Sigmoid colon (tissue), 7 donors: ENCODE measurements around the gene SEC23IP. TPM values are rescaled to one million over a fixed set of nuclear protein-coding genes. Genes with fewer than 3 reads are reported as not detected.
A peak's percentile ranks its signal among the peaks of the same experiment; 100 is the strongest.
"Not testable (repeated sequence)": the region's sequence is repeated elsewhere in the genome, so short reads cannot be mapped to it uniquely, and the experiment has no call there.

Experiments used
- DNase-seq: peaks from one replicate; pipeline ENCODE4 v3.0.0-alpha.2; 2019
- H3K27ac ChIP-seq, 4 donors: fragments of 200-600 bp; sonication (generic); one replicate each; pipeline ENCODE4 v1.5.1; 2016 to 2019; ENCODE audit warnings: mild to moderate bottlenecking in 1 of 4
- H3K27me3 ChIP-seq, 3 donors: fragments of 200-600 bp; sonication (generic); one replicate each; pipeline ENCODE4 v1.5.1; 2019; ENCODE audit warnings: mild to moderate bottlenecking in 1 of 3
- H3K36me3 ChIP-seq, 4 donors: fragments of 200-600 bp; sonication (generic); one replicate each; pipeline ENCODE4 v1.5.1; 2016 to 2019
- H3K4me1 ChIP-seq, 4 donors: fragments of 200-600 bp; sonication (generic); one replicate each; pipeline ENCODE4 v1.5.1; 2017 to 2019
- H3K4me3 ChIP-seq, 4 donors: fragments of 200-600 bp; sonication (generic); one replicate each; pipeline ENCODE4 v1.5.1; 2017 to 2019; ENCODE audit warnings: mild to moderate bottlenecking in 2 of 4, moderate library complexity in 1 of 4
- H3K9me3 ChIP-seq, 4 donors: fragments of 200-600 bp in 3 of 4; sonication (generic) in 3 of 4; one replicate each; pipeline versions ENCODE4 v1.5.1 to v1.6.1; 2013 to 2019
- EP300 ChIP-seq, 4 donors: sonication (generic); formaldehyde crosslinking; IDR thresholded peaks; one replicate each; pipeline ENCODE4 v1.6.1; 2017; ENCODE audit warnings: antibody characterized with exemption in 4 of 4
- POLR2A ChIP-seq, 2 donors: fragments of 450-650 bp; IDR thresholded peaks; one replicate each; pipeline ENCODE4 v1.6.1; 2016; ENCODE audit warnings: antibody characterized with exemption in 2 of 2, mild to moderate bottlenecking in 2 of 2, moderate library complexity in 2 of 2
- POLR2AphosphoS5 ChIP-seq, 4 donors: sonication (generic); formaldehyde crosslinking; IDR thresholded peaks; one replicate each; pipeline ENCODE4 v1.6.1; 2017; ENCODE audit warnings: antibody characterized with exemption in 4 of 4
- WGBS, 2 donors: extraction: QIAGEN DNeasy Blood & Tissue Kit; methylation state at CpG; one replicate each; pipeline ENCODE4 v1.1.7; 2013; 5-methylcytosine and 5-hydroxymethylcytosine counted together
- intact Hi-C: fragments of 100-400 bp; cut with DNase I; formaldehyde crosslinking; loops from one replicate; pipeline ENCODE4 v1.15.1; 2023
- polyA plus RNA-seq, 3 donors: library from polyadenylated mRNA; stranded (reverse); fragments of 200-250 nt; gene quantifications; one replicate each; pipeline ENCODE4 v1.2.3, GENCODE V29; 2013
- total RNA-seq, 4 donors: library from RNA; depleted of rRNA; stranded (reverse); fragments of >200 nt; gene quantifications; one replicate each; pipeline ENCODE4 v1.1.0, GENCODE V29; 2016
- TF ChIP-seq, protein P1 (sequence below), 4 experiments: fragments of 450-650 bp in 3 of 4; fragments of 200-600 bp in 1 of 4; IDR thresholded peaks; one replicate each; pipeline ENCODE4 v1.5.1; 2016 to 2019; ENCODE audit warnings: antibody characterized with exemption in 4 of 4, mild to moderate bottlenecking in 3 of 4, moderate library complexity in 2 of 4
- donor health status: healthy with polysubstance abuse.
- donor health status: Bipolar disorder and iron deficiency.
- donor health status: healthy.

The SEC23IP gene
- total and polyA plus RNA-seq, 7 donors: 8.3 to 31.4 (median 18.3) TPM

DNA sequence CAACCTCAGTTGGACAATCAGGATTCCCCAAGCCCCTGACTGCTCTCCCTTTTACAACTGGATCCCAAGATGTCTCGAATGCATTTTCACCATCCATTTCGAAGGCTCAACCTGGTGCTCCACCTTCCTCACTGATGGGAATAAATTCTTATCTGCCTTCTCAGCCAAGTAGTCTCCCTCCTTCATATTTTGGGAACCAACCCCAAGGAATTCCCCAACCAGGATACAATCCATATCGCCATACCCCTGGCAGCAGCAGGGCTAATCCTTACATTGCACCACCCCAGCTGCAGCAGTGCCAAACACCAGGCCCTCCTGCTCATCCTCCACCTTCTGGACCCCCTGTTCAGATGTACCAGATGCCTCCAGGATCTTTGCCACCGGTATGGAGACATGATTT is 6.0 kb downstream of the SEC23IP start:
- TF ChIP-seq, protein P1, sequence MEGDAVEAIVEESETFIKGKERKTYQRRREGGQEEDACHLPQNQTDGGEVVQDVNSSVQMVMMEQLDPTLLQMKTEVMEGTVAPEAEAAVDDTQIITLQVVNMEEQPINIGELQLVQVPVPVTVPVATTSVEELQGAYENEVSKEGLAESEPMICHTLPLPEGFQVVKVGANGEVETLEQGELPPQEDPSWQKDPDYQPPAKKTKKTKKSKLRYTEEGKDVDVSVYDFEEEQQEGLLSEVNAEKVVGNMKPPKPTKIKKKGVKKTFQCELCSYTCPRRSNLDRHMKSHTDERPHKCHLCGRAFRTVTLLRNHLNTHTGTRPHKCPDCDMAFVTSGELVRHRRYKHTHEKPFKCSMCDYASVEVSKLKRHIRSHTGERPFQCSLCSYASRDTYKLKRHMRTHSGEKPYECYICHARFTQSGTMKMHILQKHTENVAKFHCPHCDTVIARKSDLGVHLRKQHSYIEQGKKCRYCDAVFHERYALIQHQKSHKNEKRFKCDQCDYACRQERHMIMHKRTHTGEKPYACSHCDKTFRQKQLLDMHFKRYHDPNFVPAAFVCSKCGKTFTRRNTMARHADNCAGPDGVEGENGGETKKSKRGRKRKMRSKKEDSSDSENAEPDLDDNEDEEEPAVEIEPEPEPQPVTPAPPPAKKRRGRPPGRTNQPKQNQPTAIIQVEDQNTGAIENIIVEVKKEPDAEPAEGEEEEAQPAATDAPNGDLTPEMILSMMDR (IDR thresholded peaks at IDR 0.05): no peak
- TF ChIP-seq POLR2AphosphoS5 (IDR thresholded peaks at IDR 0.05) (no peak), POLR2A (IDR thresholded peaks at IDR 0.05) (no peak), EP300 (IDR thresholded peaks at IDR 0.05) (no peak)
- H3K27me3 ChIP-seq: no peaks in the 10 kb centered on the region
- H3K9me3 ChIP-seq: no peaks in the 10 kb centered on the region
- intact Hi-C loops: no loop called here
- peaks cover 2 to 35% (median 6%) of the 10 kb centered on the region in 4 donors for H3K36me3 ChIP-seq
- no peak for DNase-seq
- no peak overlapping the region for H3K27ac ChIP-seq
- H3K4me1 ChIP-seq: peaks cover 0 to 57% (median 34%) of the 10 kb centered on the region in 4 donors
- H3K4me3 ChIP-seq: no peak overlapping the region
- WGBS, 2 donors: 96% methylated on average over 4 of the region's 4 CpGs

DNA sequence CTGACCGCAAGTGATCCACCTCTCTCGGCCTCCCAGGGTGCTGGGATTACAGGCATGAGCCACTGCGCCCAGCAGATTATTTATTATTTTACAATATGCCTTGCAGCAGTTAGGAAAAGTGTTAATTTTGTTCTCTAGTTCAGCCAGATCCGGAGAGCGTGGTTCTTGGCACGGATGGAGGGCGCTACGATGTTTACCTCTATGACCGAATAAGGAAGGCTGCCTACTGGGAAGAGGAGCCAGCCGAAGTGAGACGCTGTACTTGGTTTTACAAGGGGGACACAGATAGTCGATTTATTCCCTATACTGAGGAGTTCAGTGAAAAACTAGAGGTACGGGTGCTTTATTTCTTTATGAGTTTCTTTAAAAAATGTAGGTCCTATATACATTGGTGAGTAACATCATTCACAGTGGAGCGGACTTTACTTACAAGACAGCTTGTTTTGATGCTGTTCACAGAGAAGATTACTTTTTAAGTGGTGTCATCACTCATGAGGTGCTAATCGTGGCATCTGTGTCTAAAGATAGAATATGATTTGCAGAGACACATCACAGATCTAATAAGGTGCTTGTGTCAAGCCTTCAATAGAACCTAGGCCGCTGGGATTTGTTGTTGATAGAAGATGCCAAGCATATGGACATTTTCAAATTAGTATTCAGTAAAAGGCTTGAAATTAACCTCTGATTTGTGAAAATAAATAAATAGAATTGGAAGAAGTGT is 11.6 kb downstream of the SEC23IP start:
- Histone ChIP-seq H3K27ac (peak overlapping the region; percentile 2 to 58 (median 56)), H3K36me3 (peaks cover 0 to 72% (median 10%) of the 10 kb centered on the region in 4 donors), H3K9me3 (no peaks in the 10 kb centered on the region), H3K27me3 (no peaks in the 10 kb centered on the region), H3K4me3 (no peak overlapping the region), H3K4me1 (peaks cover 0 to 14% (median 0%) of the 10 kb centered on the region in 4 donors)
- no peak for DNase-seq
- intact Hi-C loops: no loop called here
- 88 to 89% methylated on average over 16 of the region's 16 CpGs for WGBS, 2 donors
- TF ChIP-seq, protein P1 (IDR thresholded peaks at IDR 0.05): no peak
- TF ChIP-seq EP300 (IDR thresholded peaks at IDR 0.05) (no peak), POLR2AphosphoS5 (IDR thresholded peaks at IDR 0.05) (no peak), POLR2A (IDR thresholded peaks at IDR 0.05) (no peak)

DNA sequence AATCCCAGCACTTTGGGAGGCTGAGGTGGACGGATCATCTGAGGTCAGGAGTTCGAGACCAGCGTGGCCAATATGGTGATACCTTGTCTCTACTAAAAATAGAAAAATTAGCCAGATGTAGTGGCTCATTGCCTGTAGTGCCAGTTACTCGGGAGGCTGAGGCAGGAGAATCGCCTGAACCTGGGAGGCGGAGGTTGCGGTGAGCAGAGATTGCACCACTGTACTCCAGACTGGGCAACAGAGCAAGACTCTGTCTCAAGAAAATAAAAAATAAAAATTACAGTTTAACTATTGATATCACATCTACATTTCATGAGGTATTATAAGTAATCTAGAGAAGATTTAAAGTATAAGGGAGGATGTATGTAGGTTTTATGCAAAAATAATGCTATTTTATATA is 15.2 kb downstream of the SEC23IP start:
- H3K4me3 ChIP-seq, H3K9me3 ChIP-seq, H3K27me3 ChIP-seq, H3K4me1 ChIP-seq, DNase-seq, intact Hi-C loops: not testable (repeated sequence)
- Histone ChIP-seq H3K36me3 (peaks cover 7 to 98% (median 14%) of the 10 kb centered on the region in 4 donors), H3K27ac (peak overlapping the region in 1 of 4 donors; percentile 41)
- 97 to 99% methylated on average over 7 of the region's 7 CpGs for WGBS, 2 donors

DNA sequence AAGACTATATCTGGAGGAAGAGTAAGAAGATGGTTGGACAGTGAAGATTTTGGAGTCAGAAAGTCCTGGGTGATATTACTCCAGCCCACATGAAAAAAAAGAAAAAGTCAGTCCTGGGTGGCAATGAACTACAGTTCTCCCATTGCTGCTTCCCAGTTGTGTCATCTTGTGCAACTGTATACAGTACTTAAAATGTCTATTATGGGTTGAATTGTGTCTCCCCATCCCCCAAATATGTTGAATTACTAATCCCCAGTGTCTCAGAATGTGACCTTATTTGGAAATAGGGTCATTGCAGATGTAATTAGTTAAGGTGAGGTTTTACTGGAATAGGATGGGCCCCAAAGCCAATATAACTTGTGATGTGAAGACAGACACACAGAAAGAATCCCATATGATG is 15.6 kb downstream of the SEC23IP start:
- TF ChIP-seq POLR2AphosphoS5 (IDR thresholded peaks at IDR 0.05) (no peak), POLR2A (IDR thresholded peaks at IDR 0.05) (no peak)
- TF ChIP-seq, protein P1 (IDR thresholded peaks at IDR 0.05): no peak
- Histone ChIP-seq H3K9me3 (no peaks in the 10 kb centered on the region), H3K27me3 (no peaks in the 10 kb centered on the region), H3K27ac (peak overlapping the region in 1 of 4 donors; percentile 41), H3K36me3 (peaks cover 12 to 98% (median 19%) of the 10 kb centered on the region in 4 donors), H3K4me3 (no peak overlapping the region), H3K4me1 (no peaks in the 10 kb centered on the region)
- intact Hi-C loops: no loop called here
- no peak for DNase-seq

DNA sequence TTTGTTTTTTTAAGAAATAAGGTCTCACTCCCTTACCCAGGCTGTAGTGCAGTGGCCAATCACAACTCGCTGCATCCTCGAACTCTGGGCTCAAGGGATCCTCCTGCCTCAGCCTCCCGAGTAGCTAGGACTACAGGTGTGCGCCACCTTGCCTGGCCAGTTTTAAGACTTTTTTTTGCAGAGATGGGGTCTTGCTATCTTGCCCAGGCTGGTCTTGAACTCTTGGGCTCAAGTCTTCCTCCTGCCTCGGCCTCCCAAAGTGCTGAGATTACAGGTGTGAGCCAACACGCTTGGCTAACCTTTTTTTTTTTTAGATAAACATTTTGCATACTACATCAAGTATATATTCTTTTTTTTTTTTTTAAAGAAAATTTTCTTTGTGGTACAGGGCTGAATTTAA is 18.2 kb downstream of the SEC23IP start:
- H3K27ac ChIP-seq: no peak overlapping the region
- H3K9me3 ChIP-seq: no peaks in the 10 kb centered on the region
- intact Hi-C loops: no loop called here
- no peak overlapping the region for H3K4me3 ChIP-seq
- H3K36me3 ChIP-seq: peaks cover 6 to 96% (median 14%) of the 10 kb centered on the region in 4 donors
- H3K4me1 ChIP-seq: no peaks in the 10 kb centered on the region
- no peak for DNase-seq
- TF ChIP-seq POLR2AphosphoS5 (IDR thresholded peaks at IDR 0.05) (no peak), EP300 (IDR thresholded peaks at IDR 0.05) (no peak), POLR2A (IDR thresholded peaks at IDR 0.05) (no peak)
- TF ChIP-seq, protein P1 (IDR thresholded peaks at IDR 0.05): no peak
- H3K27me3 ChIP-seq: no peaks in the 10 kb centered on the region
- 96 to 97% methylated on average over 6 of the region's 6 CpGs for WGBS, 2 donors
